HG03064 (cell line): Measurements from ENCODE around the gene PIGA.

ENCODE experiments used
- ATAC-seq: cut with Tn5 transposase; IDR thresholded peaks from one replicate; pipeline ENCODE4 v1.9.1; 2021; ENCODE audit warnings: low read depth; ENCODE audit not compliant: unreplicated experiment

PIGA gene, protein sequence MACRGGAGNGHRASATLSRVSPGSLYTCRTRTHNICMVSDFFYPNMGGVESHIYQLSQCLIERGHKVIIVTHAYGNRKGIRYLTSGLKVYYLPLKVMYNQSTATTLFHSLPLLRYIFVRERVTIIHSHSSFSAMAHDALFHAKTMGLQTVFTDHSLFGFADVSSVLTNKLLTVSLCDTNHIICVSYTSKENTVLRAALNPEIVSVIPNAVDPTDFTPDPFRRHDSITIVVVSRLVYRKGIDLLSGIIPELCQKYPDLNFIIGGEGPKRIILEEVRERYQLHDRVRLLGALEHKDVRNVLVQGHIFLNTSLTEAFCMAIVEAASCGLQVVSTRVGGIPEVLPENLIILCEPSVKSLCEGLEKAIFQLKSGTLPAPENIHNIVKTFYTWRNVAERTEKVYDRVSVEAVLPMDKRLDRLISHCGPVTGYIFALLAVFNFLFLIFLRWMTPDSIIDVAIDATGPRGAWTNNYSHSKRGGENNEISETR

DNA sequence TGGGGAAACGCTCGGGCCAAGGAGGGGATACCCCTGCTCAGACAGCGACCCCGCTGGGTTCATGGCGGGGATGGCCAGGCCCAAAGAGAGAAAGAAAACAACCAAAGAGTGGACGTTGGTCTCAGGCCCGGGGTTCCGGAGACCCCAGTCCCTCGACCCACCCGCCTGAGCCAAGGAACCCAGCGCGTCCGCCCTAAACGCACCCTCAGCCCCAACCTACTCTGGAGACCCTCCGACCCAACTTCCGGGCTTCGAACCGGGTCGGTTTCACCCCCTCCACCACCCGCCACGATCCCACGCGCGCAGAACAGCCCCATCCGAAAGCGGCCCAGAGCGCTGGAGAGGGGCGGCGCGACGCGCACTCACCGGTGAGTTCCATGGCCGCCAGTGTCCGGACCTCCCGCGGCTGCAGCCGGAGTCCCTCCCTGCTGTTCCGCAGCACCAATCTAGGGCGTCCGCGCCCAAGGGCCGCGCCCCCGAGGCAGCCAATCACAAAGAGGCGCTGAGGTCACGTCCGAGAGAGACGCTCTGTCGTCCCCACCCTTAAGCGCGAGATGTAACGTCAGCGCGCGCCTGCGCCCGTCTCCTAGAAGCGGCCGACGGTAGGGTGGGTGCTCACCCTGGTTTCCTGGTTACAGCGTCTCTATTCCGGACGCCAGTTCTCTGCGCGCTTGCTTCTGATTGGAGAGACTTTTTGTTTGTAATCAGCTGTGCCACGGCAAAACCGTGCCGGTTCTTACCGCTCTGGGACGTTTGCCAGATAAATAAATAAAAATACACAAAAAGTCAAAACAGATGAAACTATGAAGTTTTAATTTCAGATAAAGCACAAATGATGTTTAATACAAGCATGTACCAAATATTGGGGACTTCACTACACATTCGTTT, at the start of gene PIGA:
Gene PIGA, minus strand, starts transcription at position 389 of the 888 bp plus-strand sequence. CDS start 3,593 bp downstream, outside the sequence.
- ATAC-seq: peak; percentile 97

GRCh38 chrX:15384304-15384703, 49.0 kb upstream of the PIGA start, which contains the start of gene VEGFD:
Gene VEGFD, minus strand, starts transcription at chrX:15384413. Its CDS starts 467 bp downstream, at chrX:15383946.
- no peak for ATAC-seq

GRCh38 chrX:15382813-15383212, 47.5 kb upstream of the PIGA start:
- ATAC-seq: no peak

GRCh38 chrX:15376956-15377355, 41.6 kb upstream of the PIGA start:
- no peak for ATAC-seq

GRCh38 chrX:15373976-15374375, 38.7 kb upstream of the PIGA start:
- no peak for ATAC-seq

GRCh38 chrX:15366506-15367352, 31.4 kb upstream of the PIGA start:
- no peak for ATAC-seq

DNA sequence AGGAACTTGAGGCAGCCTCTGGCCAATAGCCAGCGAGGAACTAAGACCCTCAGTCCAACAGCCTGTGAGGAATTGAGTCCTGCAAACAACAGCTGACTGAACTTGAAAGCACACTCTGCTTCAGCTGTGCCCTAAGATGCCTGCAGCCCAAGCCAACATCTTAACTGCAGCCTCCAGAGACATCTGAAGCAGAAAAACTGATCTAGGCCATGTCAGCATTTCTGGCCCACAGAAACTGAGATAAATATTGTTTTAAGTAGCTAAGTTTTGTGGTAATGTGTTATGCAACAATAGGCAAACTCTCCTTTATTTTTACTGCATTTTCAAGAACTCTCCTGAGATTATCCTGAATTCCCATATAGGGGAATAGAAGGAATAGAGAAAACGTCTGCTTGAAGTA, 24.4 kb upstream of the PIGA start:
- ATAC-seq: no peak

GRCh38 chrX:15358533-15358932, 23.2 kb upstream of the PIGA start:
- no peak for ATAC-seq

- no peak for ATAC-seq
Measured at GRCh38 chrX:15356444-15356843, 21.1 kb upstream of the PIGA start.

GRCh38 chrX:15350329-15350996, 15.1 kb upstream of the PIGA start:
- ATAC-seq: no peak

DNA sequence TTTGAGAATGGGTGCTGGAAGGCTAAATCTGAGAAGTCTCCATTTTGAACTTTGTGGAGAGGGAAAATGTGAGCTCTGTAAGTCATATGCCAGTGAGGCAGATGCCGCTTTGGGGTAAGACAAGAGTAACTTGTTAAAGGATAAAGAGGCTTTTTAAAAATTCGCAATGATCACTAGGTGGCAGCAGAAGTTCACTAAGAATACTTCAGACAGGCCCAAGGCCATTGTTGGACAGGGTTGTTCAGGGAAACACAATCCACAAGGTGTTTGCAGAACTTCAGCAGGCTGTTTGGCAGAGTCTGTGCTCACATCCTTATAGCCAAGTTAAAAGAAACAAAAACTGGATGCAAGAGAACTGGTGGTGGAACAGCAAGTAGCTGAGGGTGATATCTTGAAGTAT, 13.7 kb upstream of the PIGA start:
- no peak for ATAC-seq

DNA sequence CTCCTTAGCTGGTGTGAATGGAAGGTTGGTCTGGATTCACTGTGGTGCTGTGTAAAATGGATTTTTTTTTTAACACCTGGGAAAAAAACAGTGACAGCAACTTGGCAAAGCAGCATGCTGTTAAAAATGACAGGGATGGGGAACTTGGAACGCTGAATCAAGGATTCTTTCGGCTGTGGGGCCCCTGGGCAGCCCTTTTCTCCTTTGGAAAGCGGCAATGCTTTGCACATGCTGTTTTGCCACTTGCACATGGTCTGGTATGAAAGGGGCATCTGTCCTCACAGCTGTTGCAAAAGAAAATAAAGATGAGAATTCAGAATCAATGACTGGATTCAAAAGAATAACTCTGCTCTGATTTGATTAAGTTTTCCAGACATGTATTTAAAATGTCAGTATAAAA, 10.7 kb upstream of the PIGA start:
- no peak for ATAC-seq

GRCh38 chrX:15344106-15344505, 8.8 kb upstream of the PIGA start:
- ATAC-seq: no peak

- no peak for ATAC-seq
Measured at GRCh38 chrX:15343075-15343476, 7.8 kb upstream of the PIGA start.

DNA sequence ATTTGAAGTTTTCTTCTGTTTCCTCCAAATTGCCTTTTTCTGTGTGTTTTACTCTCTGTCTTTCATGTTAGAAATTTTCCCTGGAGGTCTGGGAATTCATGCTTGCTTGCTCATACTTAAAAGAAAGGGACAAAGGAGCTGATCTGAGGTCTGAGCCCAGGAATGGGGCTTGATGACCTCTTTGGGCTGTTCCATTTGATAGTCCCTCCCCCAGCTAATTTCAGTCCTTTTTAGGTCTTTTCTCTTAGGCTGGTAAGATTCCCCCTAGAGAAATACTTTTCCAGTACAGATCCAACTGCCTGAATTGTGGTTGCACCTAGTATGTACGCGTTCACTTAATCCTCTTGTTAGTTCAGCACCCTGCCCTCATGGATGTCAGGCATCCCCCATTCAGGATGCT, 5.5 kb upstream of the PIGA start:
- no peak for ATAC-seq

DNA sequence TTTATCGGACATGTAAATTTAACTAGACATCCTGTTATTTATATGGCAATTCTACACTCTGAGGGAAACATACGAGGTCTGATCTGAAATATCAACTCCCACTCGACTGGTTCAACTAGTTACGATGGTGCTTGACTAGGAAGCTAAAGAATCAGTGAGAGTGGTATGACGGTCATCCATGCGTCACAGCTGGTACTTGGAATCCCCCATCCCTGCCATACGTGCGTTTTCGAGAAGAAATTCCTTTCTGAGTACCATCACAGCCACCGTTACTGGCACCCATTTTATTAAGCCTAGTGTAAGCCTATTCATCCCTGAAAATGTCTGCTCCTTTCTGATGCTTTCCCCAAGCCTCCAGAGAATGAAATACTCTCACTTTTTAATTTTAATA, 695 bp upstream of the PIGA start:
- no peak for ATAC-seq

DNA sequence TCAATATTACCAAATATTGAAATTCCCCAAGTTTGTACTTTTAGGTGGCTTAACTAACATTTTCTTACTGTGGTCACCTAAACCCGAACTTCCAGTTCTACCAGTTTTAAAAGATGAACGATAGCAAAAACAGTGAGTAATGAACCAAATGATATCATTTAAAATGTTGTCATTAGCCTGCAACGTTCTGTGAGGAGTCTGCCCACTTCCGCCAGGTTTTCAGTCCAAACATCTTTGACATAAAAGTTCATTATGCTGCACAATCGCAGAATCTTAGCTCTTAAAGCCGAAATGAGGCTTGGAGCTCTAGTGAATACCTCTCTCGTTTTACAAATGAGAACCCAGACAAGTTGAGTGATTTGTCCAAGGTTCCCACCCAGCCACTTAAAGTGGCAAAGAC, 762 bp downstream of the PIGA start:
- no peak for ATAC-seq

- ATAC-seq: no peak
Measured at GRCh38 chrX:15328821-15329220, 6.5 kb downstream of the PIGA start.

DNA sequence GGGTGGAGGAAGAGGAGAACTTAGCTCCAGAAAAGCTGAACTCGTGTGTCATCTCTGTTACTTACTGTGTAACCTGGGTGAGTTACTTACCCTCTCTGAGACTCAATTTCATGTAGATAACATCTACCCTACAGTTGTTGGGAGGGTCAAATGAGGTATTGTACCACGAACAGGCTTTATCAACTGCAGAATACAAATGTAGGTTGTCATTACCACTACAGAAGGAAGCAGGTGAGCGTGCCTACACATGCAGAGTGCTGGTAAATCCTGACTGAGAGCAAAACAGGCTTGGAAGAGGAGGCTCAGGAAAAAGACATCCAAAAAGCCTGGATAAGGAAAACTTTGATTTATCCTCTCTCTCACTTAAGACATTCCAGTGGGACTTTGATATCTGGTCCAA, 7.2 kb downstream of the PIGA start:
- ATAC-seq: no peak

GRCh38 chrX:15322472-15322871, 12.9 kb downstream of the PIGA start:
- no peak for ATAC-seq
